Natural killer cell (primary cell): ENCODE measurements around the gene CDX1. TPM values are rescaled to one million over a fixed set of nuclear protein-coding genes. Genes with fewer than 3 reads are reported as not detected.

Experiments
- ATAC-seq, 3 donors: fragments of 150-1000 bp in 2 of 3; fragments of 200-7000 bp in 1 of 3; cut with Tn5 transposase; 1 replicate in 1 of 3; 2 replicates in 2 of 3; pipeline ENCODE4 v1.10.0; 2021; ENCODE audit warnings: mild to moderate bottlenecking in 2 of 3, moderate library complexity in 2 of 3
- DNase-seq, 2 donors: peaks; one replicate each; pipeline versions ENCODE4 v3.0.0 to v3.0.0-alpha.2; 2013 to 2021; ENCODE audit warnings: mixed read lengths in 1 of 2
- H3K27ac ChIP-seq: one replicate; pipeline ENCODE4 v1.5.1; 2013; ENCODE audit warnings: mild to moderate bottlenecking, low read length
- H3K27me3 ChIP-seq: one replicate; pipeline ENCODE4 v1.6.1; 2013; ENCODE audit warnings: low read length; ENCODE audit not compliant: control insufficient read depth, insufficient read depth
- H3K36me3 ChIP-seq: one replicate; pipeline ENCODE4 v1.6.1; 2013; ENCODE audit warnings: low read length; ENCODE audit not compliant: control insufficient read depth, insufficient read depth
- H3K4me1 ChIP-seq: one replicate; pipeline ENCODE4 v1.6.1; 2013; ENCODE audit warnings: low read length; ENCODE audit not compliant: control insufficient read depth, insufficient read depth
- H3K4me3 ChIP-seq: one replicate; pipeline ENCODE4 v1.5.1; 2013; ENCODE audit warnings: low read length
- H3K9me3 ChIP-seq: one replicate; pipeline ENCODE4 v1.6.1; 2013; ENCODE audit warnings: low read length; ENCODE audit not compliant: control insufficient read depth, insufficient read depth
- H3K27ac Mint-ChIP-seq, 2 donors: one replicate each; pipeline ENCODE4 v1.8.0; 2022; ENCODE audit warnings: mild to moderate bottlenecking in 2 of 2, mixed read lengths in 2 of 2, moderate library complexity in 1 of 2
- H3K27me3 Mint-ChIP-seq, 2 donors: one replicate each; pipeline ENCODE4 v1.8.0; 2022; ENCODE audit warnings: low read depth in 2 of 2, mixed read lengths in 2 of 2
- H3K36me3 Mint-ChIP-seq: one replicate; pipeline ENCODE4 v1.8.0; 2022; ENCODE audit warnings: mixed read lengths
- H3K4me1 Mint-ChIP-seq, 2 donors: one replicate each; pipeline ENCODE4 v1.8.0; 2022; ENCODE audit warnings: mixed read lengths in 2 of 2
- H3K4me3 Mint-ChIP-seq: one replicate; pipeline ENCODE4 v1.8.0; 2022; ENCODE audit warnings: mild to moderate bottlenecking, moderate library complexity, mixed read lengths
- H3K9me3 Mint-ChIP-seq, 2 donors: one replicate each; pipeline ENCODE4 v1.8.0; 2022; ENCODE audit warnings: mixed read lengths in 2 of 2
- WGBS: methylation state at CpG from one replicate; pipeline ENCODE4 v1.1.7; 2013; ENCODE audit warnings: missing lambda C conversion rate; ENCODE audit not compliant: insufficient coverage; 5-methylcytosine and 5-hydroxymethylcytosine counted together
- intact Hi-C: fragments of 100-400 bp; cut with micrococcal nuclease; formaldehyde crosslinking; loops from one replicate; pipeline ENCODE4 v1.14.2; 2022
- total RNA-seq, 4 donors: library from RNA; stranded (reverse); fragments of 120-200 nt in 1 of 4; gene quantifications; one replicate each; pipeline versions ENCODE4 v1.2.3 to v1.2.4, GENCODE V29; 2013 to 2022
- TF ChIP-seq, protein P1 (sequence below): fragments of 200-600 bp; IDR thresholded peaks from one replicate; pipeline ENCODE4 v1.8.0; 2022; ENCODE audit warnings: antibody characterized with exemption

Gene CDX1
- total RNA-seq, 3 donors from 2014 or later (not counting 1 experiment from before 2014, with no cell fraction given) = not detected

DNA sequence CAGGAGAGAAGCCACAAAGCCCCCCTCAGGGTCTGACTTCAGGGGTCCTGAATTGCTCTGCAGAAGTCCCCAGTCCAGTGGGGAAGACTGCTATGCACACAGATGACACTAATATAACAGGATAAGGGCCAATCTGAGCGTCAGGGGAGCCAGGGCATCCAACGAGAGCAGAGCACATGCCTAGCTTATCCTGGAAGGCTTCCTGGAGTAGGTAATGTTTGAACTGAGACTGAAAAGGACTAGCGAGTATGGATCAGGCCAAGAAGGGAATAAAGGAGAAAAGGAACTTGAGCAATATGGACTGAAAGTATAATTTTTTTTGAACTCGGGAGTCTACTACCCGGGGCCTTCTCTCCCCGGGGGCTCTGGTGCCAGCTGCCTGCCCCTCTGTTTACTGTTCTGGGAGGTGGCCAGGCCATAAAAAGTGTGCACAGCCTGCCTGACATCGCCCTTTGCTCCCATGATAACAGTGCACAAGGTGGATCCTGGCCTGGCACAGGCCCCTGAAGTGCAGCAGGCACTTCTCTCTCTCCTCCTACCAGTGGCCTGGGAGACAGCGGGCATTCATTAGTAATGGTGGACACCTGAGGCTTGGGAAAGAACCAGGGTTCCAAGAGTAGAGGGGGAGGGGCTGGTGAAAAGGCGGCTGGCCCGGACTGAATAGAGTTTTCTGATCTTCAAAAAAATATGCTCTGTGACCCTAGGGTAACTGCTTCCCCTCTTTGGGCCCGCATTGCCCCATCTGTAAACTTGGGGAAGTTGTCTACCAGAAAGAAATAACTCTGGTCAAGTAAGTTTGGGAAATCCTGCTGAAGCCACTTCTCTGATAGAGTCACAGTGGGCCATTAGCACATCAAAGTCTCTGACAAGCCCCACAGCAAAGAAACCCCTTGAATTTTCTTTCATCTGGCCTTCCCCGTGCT, 18.7 kb downstream of the CDX1 start:
- ATAC-seq = no peak
- Histone ChIP-seq H3K4me3 (no peak overlapping the region), H3K27ac (no peak overlapping the region), H3K9me3 (no peaks in the 10 kb centered on the region), H3K4me1 (no peaks in the 10 kb centered on the region), H3K27me3 (peaks cover 6% of the 10 kb centered on the region), H3K36me3 (no peaks in the 10 kb centered on the region)
- WGBS = 81% methylated on average over 12 of the region's 12 CpGs
- Mint-ChIP-seq H3K27me3 (peaks cover 23 to 26% of the 10 kb centered on the region in 2 donors), H3K9me3 (no peaks in the 10 kb centered on the region), H3K4me1 (no peaks in the 10 kb centered on the region), H3K4me3 (no peak overlapping the region), H3K36me3 (no peaks in the 10 kb centered on the region), H3K27ac (no peak overlapping the region)
- DNase-seq = no peak
- intact Hi-C loops = no loop called here
- TF ChIP-seq, protein P1, sequence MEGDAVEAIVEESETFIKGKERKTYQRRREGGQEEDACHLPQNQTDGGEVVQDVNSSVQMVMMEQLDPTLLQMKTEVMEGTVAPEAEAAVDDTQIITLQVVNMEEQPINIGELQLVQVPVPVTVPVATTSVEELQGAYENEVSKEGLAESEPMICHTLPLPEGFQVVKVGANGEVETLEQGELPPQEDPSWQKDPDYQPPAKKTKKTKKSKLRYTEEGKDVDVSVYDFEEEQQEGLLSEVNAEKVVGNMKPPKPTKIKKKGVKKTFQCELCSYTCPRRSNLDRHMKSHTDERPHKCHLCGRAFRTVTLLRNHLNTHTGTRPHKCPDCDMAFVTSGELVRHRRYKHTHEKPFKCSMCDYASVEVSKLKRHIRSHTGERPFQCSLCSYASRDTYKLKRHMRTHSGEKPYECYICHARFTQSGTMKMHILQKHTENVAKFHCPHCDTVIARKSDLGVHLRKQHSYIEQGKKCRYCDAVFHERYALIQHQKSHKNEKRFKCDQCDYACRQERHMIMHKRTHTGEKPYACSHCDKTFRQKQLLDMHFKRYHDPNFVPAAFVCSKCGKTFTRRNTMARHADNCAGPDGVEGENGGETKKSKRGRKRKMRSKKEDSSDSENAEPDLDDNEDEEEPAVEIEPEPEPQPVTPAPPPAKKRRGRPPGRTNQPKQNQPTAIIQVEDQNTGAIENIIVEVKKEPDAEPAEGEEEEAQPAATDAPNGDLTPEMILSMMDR = no peak

DNA sequence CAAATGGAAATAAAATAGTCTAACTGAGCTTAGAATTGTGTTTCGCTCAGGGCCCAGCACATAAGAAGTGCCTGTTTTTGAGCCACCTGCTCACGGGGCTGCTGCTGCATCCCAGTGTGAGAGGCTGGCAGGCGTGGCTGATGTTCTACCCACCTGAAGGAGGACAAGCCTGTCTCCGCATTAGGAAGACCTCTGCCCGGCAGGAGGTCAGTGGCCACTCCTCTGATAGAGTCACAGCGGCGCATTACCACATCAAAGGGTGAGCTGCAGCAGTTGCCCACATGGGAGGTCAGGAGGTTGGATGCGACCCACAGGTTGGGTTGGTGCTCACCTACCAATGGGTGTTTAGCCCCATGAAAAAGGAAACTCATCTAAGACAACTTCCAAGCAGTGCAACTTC, 19.6 kb downstream of the CDX1 start:
- no peaks in the 10 kb centered on the region for H3K4me1 ChIP-seq
- H3K4me3 ChIP-seq = no peak overlapping the region
- TF ChIP-seq, protein P1 = no peak
- peaks cover 11% of the 10 kb centered on the region for H3K27me3 ChIP-seq
- DNase-seq (no peak), ATAC-seq (no peak)
- H3K27ac ChIP-seq = no peak overlapping the region
- Mint-ChIP-seq H3K36me3 (no peaks in the 10 kb centered on the region), H3K27ac (no peak overlapping the region), H3K9me3 (no peaks in the 10 kb centered on the region), H3K4me1 (no peaks in the 10 kb centered on the region), H3K27me3 (peaks cover 26 to 28% of the 10 kb centered on the region in 2 donors), H3K4me3 (no peak overlapping the region)
- 84% methylated on average over 8 of the region's 8 CpGs for WGBS
- H3K9me3 ChIP-seq = no peaks in the 10 kb centered on the region
- intact Hi-C loops = no loop called here
- no peaks in the 10 kb centered on the region for H3K36me3 ChIP-seq

DNA sequence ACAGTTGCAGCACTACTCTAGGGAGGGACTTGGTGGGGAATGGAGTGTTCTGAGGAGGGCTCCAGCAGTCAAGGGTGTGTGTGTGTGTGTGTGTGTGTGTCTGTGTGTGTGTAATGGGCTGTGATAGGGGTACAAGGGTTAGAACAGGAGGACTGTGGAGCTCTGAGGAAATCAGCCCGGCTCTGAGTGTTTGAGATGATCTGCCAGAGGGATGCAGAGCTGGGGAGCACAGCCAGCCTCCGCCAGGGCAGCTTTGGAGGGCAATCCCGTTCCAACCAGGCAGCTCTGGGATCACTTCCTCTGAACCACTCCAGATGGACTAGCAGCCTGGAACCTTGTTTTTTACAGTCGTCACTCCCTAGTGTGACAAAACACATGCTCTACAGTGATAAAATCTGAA, 20.3 kb downstream of the CDX1 start:
- Mint-ChIP-seq H3K9me3 (no peaks in the 10 kb centered on the region), H3K27me3 (peaks cover 23 to 31% of the 10 kb centered on the region in 2 donors), H3K4me3 (no peak overlapping the region), H3K27ac (no peak overlapping the region), H3K36me3 (no peaks in the 10 kb centered on the region), H3K4me1 (no peaks in the 10 kb centered on the region)
- no peaks in the 10 kb centered on the region for H3K36me3 ChIP-seq
- H3K27me3 ChIP-seq = peaks cover 11% of the 10 kb centered on the region
- H3K27ac ChIP-seq = no peak overlapping the region
- H3K9me3 ChIP-seq = no peaks in the 10 kb centered on the region
- H3K4me3 ChIP-seq = no peak overlapping the region
- WGBS = 80% methylated on average over 4 of the region's 4 CpGs
- intact Hi-C loops = no loop called here
- TF ChIP-seq, protein P1 = no peak
- no peak for ATAC-seq
- no peak for DNase-seq
- no peaks in the 10 kb centered on the region for H3K4me1 ChIP-seq
